GM20431 (cell line): ENCODE data around the gene PYGL.

Experiments used
- in situ Hi-C: fragments of 300-500 bp; cut with MseI, MboI; formaldehyde crosslinking; loops from one replicate; pipeline ENCODE4 v1.15.0; 2020; ENCODE audit warnings: low sequenced_read_pairs; ENCODE audit not compliant: unreplicated experiment

The PYGL gene

GRCh38 chr14:50883827-50884197 is 60.5 kb downstream of the PYGL start:
- in situ Hi-C loops: no loop called here

DNA sequence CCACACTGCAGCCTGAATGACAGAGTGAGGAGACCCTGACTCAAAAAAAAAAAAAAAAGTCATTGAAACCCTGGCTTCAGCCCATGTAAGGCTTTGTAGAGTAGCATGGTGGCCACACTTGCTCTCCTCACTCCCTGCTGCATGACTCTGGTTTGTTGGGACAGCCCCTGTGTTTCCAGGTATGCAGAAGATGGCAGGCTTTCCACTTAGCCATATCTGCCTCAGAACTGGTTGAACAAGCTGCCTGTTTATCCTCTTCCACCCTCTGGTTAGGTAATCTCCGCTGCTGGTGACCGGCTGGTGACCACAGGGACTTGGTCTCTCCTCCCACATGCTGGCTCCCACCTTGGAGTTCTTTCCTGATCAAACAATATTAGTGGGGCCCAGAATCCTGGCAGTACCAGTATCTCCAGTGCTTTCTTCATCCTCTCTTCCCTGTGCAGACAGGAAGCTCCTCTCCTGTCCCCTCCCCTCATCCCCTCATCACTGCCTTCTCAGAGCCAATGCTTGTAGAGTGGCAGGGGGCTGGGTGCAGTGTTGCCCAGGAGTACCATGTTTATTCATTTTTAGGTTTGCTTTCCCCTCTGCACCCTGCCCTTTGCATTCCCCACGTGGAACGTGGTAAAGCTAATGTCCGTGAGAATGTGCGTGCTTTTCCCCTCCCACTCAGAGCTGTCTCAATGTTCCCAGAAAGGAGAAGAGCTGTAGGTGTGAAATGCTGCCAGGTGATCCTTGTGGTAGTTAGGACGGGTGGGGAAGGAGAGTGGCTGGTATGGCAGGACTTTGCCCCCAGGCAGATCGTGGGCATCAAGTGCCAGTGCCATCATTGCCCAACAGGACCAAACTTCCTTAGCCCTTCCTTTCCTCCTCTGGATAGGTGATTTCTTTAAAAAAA is 61.1 kb downstream of the PYGL start:
- in situ Hi-C loops: no loop called here

- in situ Hi-C loops: no loop called here
Observed at GRCh38 chr14:50875359-50876070, 68.8 kb downstream of the PYGL start.

- in situ Hi-C loops: loop anchor here (25.0 kb wide), 1 partner anchor 262 kb away; no protein-coding TSS in a partner anchor
Observed at GRCh38 chr14:50874757-50875156, 69.5 kb downstream of the PYGL start.

DNA sequence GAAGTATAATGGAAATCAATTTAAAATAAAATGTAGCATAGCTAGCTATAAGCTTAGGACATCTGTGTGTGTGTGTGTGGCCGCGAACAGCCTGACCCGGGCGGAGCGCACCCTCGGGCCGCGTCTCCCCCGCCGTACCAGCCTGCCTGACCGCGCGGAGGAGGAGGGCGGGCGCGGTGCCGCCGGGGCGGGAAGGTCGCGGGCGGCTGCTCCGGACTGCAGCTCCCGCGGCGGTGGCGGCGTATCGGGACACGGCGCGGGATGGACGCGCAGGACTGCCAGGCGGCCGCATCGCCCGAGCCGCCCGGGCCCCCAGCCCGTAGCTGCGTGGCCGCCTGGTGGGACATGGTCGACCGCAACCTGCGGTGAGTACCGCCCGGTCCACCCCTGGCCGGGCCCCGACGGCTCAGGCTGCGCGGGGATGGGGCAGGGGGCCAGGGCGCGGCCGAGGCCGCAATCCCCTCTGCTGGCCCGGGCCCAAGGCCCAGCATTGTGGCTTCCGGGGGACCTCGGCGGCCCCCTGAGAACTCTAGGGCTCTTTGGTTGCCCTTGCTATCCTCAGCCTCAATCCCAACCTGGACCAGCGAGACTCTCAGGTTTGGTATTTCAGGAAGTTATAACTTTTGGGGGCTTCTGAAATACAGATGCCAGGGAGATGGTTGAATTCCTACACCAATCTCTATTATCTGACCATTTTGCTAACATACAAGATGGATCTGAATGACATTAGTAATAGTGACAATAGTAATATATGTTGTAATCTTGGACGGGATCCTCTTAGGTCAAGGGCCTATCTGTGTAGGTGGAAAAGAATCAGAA is 72.2 kb downstream of the PYGL start, which contains the start of gene ABHD12B:
Gene ABHD12B (plus strand): TSS at position 140 of the 819 bp plus-strand sequence. CDS start 122 bp downstream, at position 262.
- in situ Hi-C loops: loop anchor here (25.0 kb wide), 1 partner anchor 260 kb away; no protein-coding TSS in a partner anchor

- in situ Hi-C loops: loop anchor here (25.0 kb wide), 1 partner anchor 259 kb away; no protein-coding TSS in a partner anchor
Observed at GRCh38 chr14:50871228-50871627, 73.1 kb downstream of the PYGL start.

DNA sequence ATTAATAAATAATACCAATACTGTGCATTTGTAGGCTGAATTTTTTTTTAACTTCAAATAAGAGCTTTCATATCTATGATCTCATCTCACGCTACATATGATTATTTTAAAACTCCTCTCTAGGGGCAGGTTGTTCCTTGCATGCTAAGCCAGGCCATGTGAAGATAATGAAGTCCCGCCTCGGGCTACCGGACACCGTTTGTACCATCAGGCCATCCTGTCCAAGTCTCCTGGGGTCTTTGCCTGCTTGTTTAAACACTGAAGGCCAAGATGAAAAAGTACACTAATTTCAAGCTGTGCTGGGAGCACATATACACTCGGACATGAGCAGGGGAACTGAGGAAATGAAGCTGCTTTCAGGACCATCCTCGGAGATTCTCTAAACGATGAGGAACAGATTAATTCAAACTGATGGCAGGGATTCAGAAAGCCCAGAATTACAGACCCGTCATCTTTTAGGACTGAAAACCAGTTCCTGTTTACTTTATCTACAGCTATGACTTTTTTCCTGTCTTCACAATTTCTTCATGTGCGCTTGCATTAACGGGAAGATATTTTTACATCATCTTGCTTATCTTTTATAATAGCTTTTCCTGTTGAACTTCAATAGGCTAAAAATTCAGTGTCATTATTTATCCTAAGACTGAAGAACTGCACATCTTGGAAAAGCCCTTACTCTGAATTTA is 78.7 kb downstream of the PYGL start:
- in situ Hi-C loops: loop anchor here (25.0 kb wide), 1 partner anchor 253 kb away; no protein-coding TSS in a partner anchor

- in situ Hi-C loops: loop anchor here (25.0 kb wide), 1 partner anchor 253 kb away; no protein-coding TSS in a partner anchor
Observed at GRCh38 chr14:50864946-50865345, 79.3 kb downstream of the PYGL start.

DNA sequence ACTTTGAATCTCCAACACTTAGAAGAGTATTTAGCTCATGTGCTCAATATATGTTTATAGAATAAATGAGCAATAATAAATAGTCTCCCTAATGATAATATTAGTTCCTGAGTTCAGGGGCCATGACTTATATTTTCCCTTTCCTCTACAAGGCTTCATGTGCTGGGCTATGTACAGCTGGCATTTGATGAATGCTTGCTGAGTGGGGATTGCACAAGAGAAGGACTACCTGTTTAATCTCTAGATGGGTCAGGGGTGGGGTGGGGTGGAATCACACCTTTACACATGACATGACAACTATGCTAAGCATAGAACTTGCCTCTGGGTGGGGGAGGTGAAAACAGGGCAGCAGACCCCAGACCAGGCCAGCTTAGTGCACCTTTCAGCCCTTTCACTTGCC is 80.0 kb downstream of the PYGL start:
- in situ Hi-C loops: loop anchor here (25.0 kb wide), 1 partner anchor 252 kb away; no protein-coding TSS in a partner anchor

- in situ Hi-C loops: loop anchor here (25.0 kb wide), 1 partner anchor 250 kb away; no protein-coding TSS in a partner anchor
Observed at GRCh38 chr14:50862036-50862570, 82.2 kb downstream of the PYGL start.

GRCh38 chr14:50860478-50861086 is 83.7 kb downstream of the PYGL start:
- in situ Hi-C loops: loop anchor here (25.0 kb wide), 1 partner anchor 248 kb away; no protein-coding TSS in a partner anchor

GRCh38 chr14:50859296-50859624 is 85.0 kb downstream of the PYGL start:
- in situ Hi-C loops: loop anchor here (25.0 kb wide), 1 partner anchor 247 kb away; no protein-coding TSS in a partner anchor

GRCh38 chr14:50856660-50857059 is 87.6 kb downstream of the PYGL start:
- in situ Hi-C loops: loop anchor here (25.0 kb wide), 1 partner anchor 244 kb away; no protein-coding TSS in a partner anchor

DNA sequence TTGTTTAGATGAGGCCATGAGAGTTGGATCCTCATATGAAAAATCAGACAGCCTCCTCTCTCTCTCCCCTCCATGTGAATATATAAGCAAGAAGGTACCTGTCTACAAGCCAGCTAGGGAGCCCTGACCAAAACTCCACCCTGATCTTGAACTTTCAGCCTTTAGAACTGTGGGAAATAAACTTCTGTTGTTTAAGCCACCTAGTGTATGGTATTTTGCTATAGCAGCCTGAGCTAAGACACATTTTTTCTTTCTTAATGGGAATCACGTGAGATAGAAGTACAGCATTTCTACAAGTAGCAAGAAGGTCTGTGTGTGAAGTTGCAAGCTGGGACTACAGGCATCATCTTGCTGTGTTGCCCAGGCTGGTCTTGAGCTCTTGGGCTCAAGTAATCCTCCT is 88.7 kb downstream of the PYGL start:
- in situ Hi-C loops: loop anchor here (25.0 kb wide), 1 partner anchor 243 kb away; no protein-coding TSS in a partner anchor
